Activated T-cell treated with anti-CD3 and anti-CD28 coated beads, Interleukin-2, amount 50 U/mL, for 72 hours (primary cell): ENCODE results near the gene MESP1. TPM values are rescaled to one million over a fixed set of nuclear protein-coding genes. Genes with fewer than 3 reads are reported as not detected.
A peak's percentile ranks its signal among the peaks of the same experiment; 100 is the strongest.

Experiments
- ATAC-seq, 2 donors: fragments of 150-1000 bp; cut with Tn5 transposase; replicated peaks in 1 of 2; 2 replicates each; pipeline ENCODE4 v1.10.0; 2021; ENCODE audit warnings: moderate library complexity in 2 of 2, mild to moderate bottlenecking in 1 of 2
- DNase-seq, 2 donors: peaks; one replicate each; pipeline ENCODE4 v3.0.0; 2021 to 2022; ENCODE audit warnings: mixed read lengths in 1 of 2
- H3K27ac Mint-ChIP-seq: one replicate; pipeline ENCODE4 v1.8.0; 2022; ENCODE audit warnings: mild to moderate bottlenecking, moderate library complexity, mixed read lengths
- H3K27me3 Mint-ChIP-seq: one replicate; pipeline ENCODE4 v1.8.0; 2022; ENCODE audit warnings: low read depth, mixed read lengths
- H3K36me3 Mint-ChIP-seq, 2 donors: one replicate each; pipeline ENCODE4 v1.8.0; 2022; ENCODE audit warnings: mixed read lengths in 2 of 2, mild to moderate bottlenecking in 1 of 2; ENCODE audit not compliant: insufficient read depth in 2 of 2
- H3K4me1 Mint-ChIP-seq: one replicate; pipeline ENCODE4 v1.8.0; 2022; ENCODE audit warnings: low read depth, mixed read lengths
- H3K4me3 Mint-ChIP-seq, 2 donors: one replicate each; pipeline ENCODE4 v1.8.0; 2022; ENCODE audit warnings: mild to moderate bottlenecking in 2 of 2, mixed read lengths in 2 of 2, moderate library complexity in 2 of 2
- H3K9me3 Mint-ChIP-seq, 2 donors: one replicate each; pipeline ENCODE4 v1.8.0; 2022; ENCODE audit warnings: mixed read lengths in 2 of 2
- total RNA-seq, 2 donors: library from RNA; stranded (reverse); gene quantifications; one replicate each; pipeline ENCODE4 v1.2.3, GENCODE V29; 2022

The MESP1 gene
- total RNA-seq, 2 donors from 2014 or later = 2.4 to 4.5 TPM

- Mint-ChIP-seq H3K27ac (no peak within 1 kb of the TSS), H3K4me1 (peaks cover 12% of the 10 kb centered on the region), H3K27me3 (peaks cover 26% of the 10 kb centered on the region), H3K9me3 (no peaks in the 10 kb centered on the region), H3K4me3 (peak within 1 kb of the TSS; percentile 69 to 76), H3K36me3 (no peaks in the 10 kb centered on the region)
- peak; percentile 68 to 69 for DNase-seq
- ATAC-seq = peak; percentile 79 to 82
Measured at GRCh38 chr15:89776274-89777072, 25.4 kb upstream of the MESP1 start, which contains the start of gene MESP2. TSS of gene MESP2 (plus strand) at chr15:89776332. CDS start at chr15:89776358, 26 bp downstream.

DNA sequence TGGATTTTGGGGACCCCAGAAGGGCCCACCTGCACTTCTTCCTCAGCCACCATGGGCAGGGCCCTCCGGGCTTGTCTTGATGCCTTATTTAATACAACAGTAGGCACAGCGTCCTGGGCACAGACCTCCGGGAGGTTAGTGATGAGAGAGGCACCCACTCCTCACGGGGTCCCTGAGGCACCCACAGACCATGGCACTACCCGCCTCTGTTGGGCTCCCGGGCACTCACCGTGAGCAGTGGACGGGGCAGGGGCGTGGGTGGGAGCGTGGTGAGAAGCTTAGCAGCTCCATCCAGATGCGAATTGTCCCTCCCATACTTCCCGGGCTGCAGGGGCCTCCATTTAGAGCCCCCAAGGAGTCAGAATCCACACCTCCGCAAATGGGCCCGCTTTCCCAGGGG is 24.8 kb upstream of the MESP1 start:
- Mint-ChIP-seq H3K27ac (no peak overlapping the region), H3K4me3 (peak overlapping the region in 1 of 2 donors; percentile 2), H3K27me3 (peaks cover 24% of the 10 kb centered on the region), H3K36me3 (no peaks in the 10 kb centered on the region), H3K4me1 (peaks cover 5% of the 10 kb centered on the region), H3K9me3 (no peaks in the 10 kb centered on the region)
- ATAC-seq = no peak
- DNase-seq = no peak

DNA sequence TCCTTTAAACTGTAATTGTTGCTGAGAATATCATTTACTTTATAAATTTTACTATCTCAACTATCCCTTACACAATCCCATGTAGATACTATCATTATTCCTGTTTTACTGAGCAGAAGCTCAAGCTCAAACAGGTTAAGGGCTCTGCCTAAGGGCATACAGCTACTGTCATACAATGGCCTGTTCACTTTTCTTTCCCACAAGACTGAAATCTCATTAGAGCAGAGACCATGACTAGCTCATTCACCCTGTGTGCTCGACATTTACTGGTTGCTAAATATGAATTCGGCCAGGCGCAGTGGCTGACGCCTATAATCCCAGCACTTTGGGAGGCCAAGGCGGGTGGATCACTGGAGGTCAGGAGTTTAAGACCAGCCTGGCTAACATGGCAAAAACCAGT is 23.4 kb upstream of the MESP1 start:
- H3K27me3 Mint-ChIP-seq = peaks cover 15% of the 10 kb centered on the region
- no peaks in the 10 kb centered on the region for H3K9me3 Mint-ChIP-seq
- no peaks in the 10 kb centered on the region for H3K4me1 Mint-ChIP-seq
- ATAC-seq (no peak), DNase-seq (no peak)
- H3K27ac Mint-ChIP-seq = no peak overlapping the region
- no peak overlapping the region for H3K4me3 Mint-ChIP-seq
- H3K36me3 Mint-ChIP-seq = no peaks in the 10 kb centered on the region

DNA sequence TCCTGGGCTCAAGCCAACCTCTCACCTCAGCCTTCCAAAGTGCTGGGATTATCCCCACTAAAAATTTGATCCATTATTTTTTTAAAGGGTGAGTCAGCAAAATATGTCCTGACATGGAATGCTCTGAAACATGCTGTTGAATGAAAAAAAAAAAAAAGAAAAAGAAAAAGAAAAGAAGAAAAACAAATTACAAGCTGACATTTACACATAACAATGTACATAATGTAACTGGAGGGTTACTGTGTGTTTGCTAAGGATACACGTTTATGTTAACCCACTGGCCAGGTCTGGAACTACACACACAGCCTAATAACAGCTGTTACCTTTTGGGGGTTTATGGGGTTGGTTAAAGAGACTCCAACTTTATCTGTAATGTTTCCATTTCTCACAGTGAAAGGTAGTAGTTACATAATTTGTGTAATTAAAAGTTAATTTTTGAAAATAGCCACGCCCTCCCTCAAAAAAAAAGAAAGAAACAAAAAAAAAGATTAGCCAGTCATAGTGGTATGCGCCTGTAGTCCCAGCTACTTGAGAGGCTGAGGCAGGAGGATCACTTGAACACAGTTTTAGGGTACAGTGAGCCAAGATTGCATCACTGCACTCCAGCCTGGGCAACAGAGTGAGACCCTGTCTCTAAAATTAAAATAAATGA is 22.0 kb upstream of the MESP1 start:
- no peaks in the 10 kb centered on the region for H3K4me1 Mint-ChIP-seq
- H3K9me3 Mint-ChIP-seq = no peaks in the 10 kb centered on the region
- no peak overlapping the region for H3K4me3 Mint-ChIP-seq
- H3K27ac Mint-ChIP-seq = no peak overlapping the region
- no peaks in the 10 kb centered on the region for H3K36me3 Mint-ChIP-seq
- ATAC-seq (peak in 1 of 2 donors; percentile 51), DNase-seq (no peak)
- H3K27me3 Mint-ChIP-seq = peaks cover 5% of the 10 kb centered on the region

- Mint-ChIP-seq H3K9me3 (no peaks in the 10 kb centered on the region), H3K4me3 (no peak overlapping the region), H3K4me1 (no peaks in the 10 kb centered on the region), H3K36me3 (no peaks in the 10 kb centered on the region), H3K27ac (no peak overlapping the region), H3K27me3 (no peaks in the 10 kb centered on the region)
- no peak for ATAC-seq
- no peak for DNase-seq
Measured at GRCh38 chr15:89770041-89770440, 19.0 kb upstream of the MESP1 start.

GRCh38 chr15:89769366-89769765 is 18.3 kb upstream of the MESP1 start:
- H3K27me3 Mint-ChIP-seq = no peaks in the 10 kb centered on the region
- H3K27ac Mint-ChIP-seq = no peak overlapping the region
- no peak for DNase-seq
- no peak for ATAC-seq
- H3K36me3 Mint-ChIP-seq = no peaks in the 10 kb centered on the region
- H3K4me1 Mint-ChIP-seq = no peaks in the 10 kb centered on the region
- H3K9me3 Mint-ChIP-seq = no peaks in the 10 kb centered on the region
- no peak overlapping the region for H3K4me3 Mint-ChIP-seq

GRCh38 chr15:89768071-89768500 is 17.0 kb upstream of the MESP1 start:
- H3K4me1 Mint-ChIP-seq = no peaks in the 10 kb centered on the region
- no peaks in the 10 kb centered on the region for H3K9me3 Mint-ChIP-seq
- DNase-seq = no peak
- H3K27ac Mint-ChIP-seq = no peak overlapping the region
- H3K27me3 Mint-ChIP-seq = no peaks in the 10 kb centered on the region
- H3K36me3 Mint-ChIP-seq = no peaks in the 10 kb centered on the region
- no peak for ATAC-seq
- H3K4me3 Mint-ChIP-seq = no peak overlapping the region

DNA sequence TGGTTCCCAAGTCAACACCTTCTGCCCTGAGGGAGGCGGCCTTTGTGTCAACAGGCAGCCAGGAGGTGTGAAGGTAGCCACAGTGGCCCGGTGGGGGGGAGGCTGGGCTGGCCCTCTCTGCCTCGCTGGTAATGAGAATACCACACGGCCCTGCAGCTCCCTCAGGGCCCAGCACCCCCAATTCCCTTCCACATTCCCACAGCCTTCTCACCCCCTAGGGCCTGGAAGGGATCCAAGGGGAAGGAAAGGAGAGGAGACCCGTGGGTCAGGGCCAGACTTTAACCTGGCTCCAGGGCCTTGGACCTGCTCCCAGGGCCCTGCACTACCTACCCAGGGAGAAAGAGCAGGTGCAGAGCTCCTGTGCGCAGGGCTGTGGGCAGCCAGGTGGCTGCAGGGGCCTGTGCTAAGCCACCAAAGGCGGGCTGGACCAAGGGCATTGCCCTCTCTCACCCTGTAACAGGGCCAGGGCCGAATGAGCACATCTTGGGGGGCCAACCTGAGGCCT is 16.4 kb upstream of the MESP1 start:
- Mint-ChIP-seq H3K4me3 (no peak overlapping the region), H3K36me3 (no peaks in the 10 kb centered on the region), H3K4me1 (no peaks in the 10 kb centered on the region), H3K27me3 (no peaks in the 10 kb centered on the region), H3K27ac (no peak overlapping the region), H3K9me3 (no peaks in the 10 kb centered on the region)
- DNase-seq (no peak), ATAC-seq (no peak)

- no peak overlapping the region for H3K27ac Mint-ChIP-seq
- DNase-seq = no peak
- H3K27me3 Mint-ChIP-seq = no peaks in the 10 kb centered on the region
- no peaks in the 10 kb centered on the region for H3K36me3 Mint-ChIP-seq
- H3K4me1 Mint-ChIP-seq = no peaks in the 10 kb centered on the region
- no peak overlapping the region for H3K4me3 Mint-ChIP-seq
- no peaks in the 10 kb centered on the region for H3K9me3 Mint-ChIP-seq
- ATAC-seq = peak in 1 of 2 donors; percentile 11
Measured at GRCh38 chr15:89766357-89767311, 15.6 kb upstream of the MESP1 start.

DNA sequence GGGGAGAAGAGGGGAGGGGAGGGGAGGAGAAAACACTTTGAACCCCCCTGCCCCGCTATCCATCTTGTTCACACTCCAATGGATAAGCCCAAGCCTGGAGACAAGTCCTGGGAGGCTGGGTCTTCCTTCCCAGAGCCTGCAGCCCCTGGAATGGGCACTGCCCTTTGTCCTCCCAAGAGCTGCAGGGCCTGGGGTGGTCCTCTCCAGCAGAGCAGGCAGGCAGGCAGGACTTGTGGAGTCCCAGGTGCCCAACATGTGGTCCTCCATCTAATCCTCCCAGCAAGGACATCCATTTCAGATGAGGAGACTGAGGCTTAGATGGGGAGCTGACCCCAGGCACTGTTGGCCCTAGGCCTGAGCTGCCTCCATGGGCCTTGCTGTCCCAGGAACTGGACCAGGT is 14.6 kb upstream of the MESP1 start:
- peaks cover 4% of the 10 kb centered on the region for H3K4me1 Mint-ChIP-seq
- H3K4me3 Mint-ChIP-seq = no peak overlapping the region
- no peak overlapping the region for H3K27ac Mint-ChIP-seq
- DNase-seq = no peak
- no peak for ATAC-seq
- no peaks in the 10 kb centered on the region for H3K9me3 Mint-ChIP-seq
- H3K27me3 Mint-ChIP-seq = no peaks in the 10 kb centered on the region
- H3K36me3 Mint-ChIP-seq = no peaks in the 10 kb centered on the region

DNA sequence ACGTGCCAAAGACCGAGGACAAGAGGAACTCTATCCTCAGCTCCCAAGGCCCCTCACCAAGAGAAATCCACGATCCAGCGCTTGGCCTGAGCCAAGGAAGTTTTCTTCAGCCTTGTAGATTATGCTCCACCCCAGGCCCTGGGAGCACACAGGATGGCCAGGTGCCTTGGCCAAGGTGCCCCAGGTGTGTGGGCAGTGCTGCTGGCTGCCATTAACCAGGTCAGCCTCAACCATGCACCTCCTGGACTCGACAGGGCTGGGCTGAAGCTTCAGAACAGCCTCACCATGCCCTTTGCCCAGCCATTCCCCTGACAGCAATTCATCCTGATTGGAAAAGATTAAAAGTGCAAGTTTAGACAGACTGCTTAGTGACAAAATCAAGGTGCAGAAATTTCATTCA is 10.9 kb upstream of the MESP1 start:
- peaks cover 6% of the 10 kb centered on the region for H3K4me1 Mint-ChIP-seq
- no peak for ATAC-seq
- no peak overlapping the region for H3K27ac Mint-ChIP-seq
- no peak overlapping the region for H3K4me3 Mint-ChIP-seq
- no peaks in the 10 kb centered on the region for H3K9me3 Mint-ChIP-seq
- H3K36me3 Mint-ChIP-seq = no peaks in the 10 kb centered on the region
- H3K27me3 Mint-ChIP-seq = no peaks in the 10 kb centered on the region
- no peak for DNase-seq

DNA sequence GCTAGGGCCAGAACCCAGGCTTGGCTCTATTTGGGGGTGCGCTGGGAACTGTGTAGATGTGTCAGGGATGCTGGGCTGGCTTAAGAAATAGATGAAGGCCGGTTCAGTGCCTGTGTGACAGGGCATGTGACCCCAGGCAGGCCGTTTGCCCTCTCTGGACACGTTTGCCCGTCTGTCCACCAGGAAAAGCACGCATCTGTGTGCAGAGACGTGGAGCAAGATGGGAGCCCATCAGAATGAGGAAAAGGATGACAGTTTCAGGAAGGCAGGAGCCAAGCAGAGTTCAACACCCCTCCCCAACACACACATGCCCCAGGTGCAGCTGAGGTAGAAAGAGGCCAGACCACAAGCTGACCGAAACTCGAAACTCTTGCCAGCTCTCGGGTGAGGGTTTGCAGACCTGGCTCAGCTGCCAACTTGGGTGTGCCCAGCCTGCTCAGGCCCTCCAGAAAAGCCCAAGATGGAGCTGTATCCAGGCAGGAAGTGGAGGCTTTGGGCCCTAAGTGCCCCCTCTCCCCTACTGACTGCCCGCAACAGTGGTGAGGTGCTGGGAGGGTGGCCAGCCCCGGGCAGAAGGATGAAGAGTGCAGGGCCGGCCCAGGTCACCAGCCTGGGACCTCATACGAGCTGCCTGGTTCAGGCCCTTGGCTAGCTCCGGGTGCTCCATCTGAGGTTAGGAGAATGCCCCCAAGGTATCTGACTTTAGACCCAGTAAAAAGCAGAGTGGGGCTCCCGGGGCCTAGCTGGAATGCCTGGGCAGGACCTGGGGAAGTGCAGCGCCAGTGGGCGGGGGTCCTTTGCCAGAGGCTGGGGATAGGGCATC is 10.2 kb upstream of the MESP1 start:
- Mint-ChIP-seq H3K36me3 (no peaks in the 10 kb centered on the region), H3K4me1 (peaks cover 6% of the 10 kb centered on the region), H3K27me3 (peaks cover under 1% of the 10 kb centered on the region), H3K9me3 (no peaks in the 10 kb centered on the region), H3K4me3 (no peak overlapping the region), H3K27ac (no peak overlapping the region)
- ATAC-seq = peak in 1 of 2 donors; percentile 11
- no peak for DNase-seq
